NT2/D1 (cell line): ENCODE measurements around the gene FEZF1.

Experiments
- DNase-seq: peaks from one replicate; pipeline ENCODE4 v3.0.0-alpha.2; 2011; ENCODE audit warnings: low read depth, low spot score
- H3K27me3 ChIP-seq: 2 replicates; pipeline ENCODE4 v1.6.0; 2011; ENCODE audit warnings: mild to moderate bottlenecking; ENCODE audit not compliant: insufficient read length, insufficient read depth
- H3K36me3 ChIP-seq: 2 replicates; pipeline ENCODE4 v1.6.1; 2011; ENCODE audit warnings: mild to moderate bottlenecking, low read length, mixed read lengths; ENCODE audit not compliant: insufficient read depth, insufficient read length
- H3K4me1 ChIP-seq: 2 replicates; pipeline ENCODE4 v1.5.1; 2011; ENCODE audit not compliant: insufficient read depth, insufficient read length
- H3K4me3 ChIP-seq: 2 replicates; pipeline ENCODE4 v1.5.1; 2011; ENCODE audit warnings: low read depth; ENCODE audit not compliant: insufficient read length
- H3K9ac ChIP-seq: 2 replicates; pipeline ENCODE4 v1.6.0; 2011; ENCODE audit warnings: low read depth; ENCODE audit not compliant: insufficient read length
- H3K9me3 ChIP-seq: 2 replicates; pipeline ENCODE4 v1.5.1; 2011; ENCODE audit warnings: mild to moderate bottlenecking, low read length; ENCODE audit not compliant: insufficient read depth
- SUZ12 ChIP-seq: IDR thresholded peaks from 2 replicates; pipeline ENCODE4 v1.6.1; 2011; ENCODE audit not compliant: insufficient read length, insufficient read depth; ENCODE audit errors: extremely low read depth
- YY1 ChIP-seq: IDR thresholded peaks from 2 replicates; pipeline ENCODE4 v1.6.1; 2011; ENCODE audit not compliant: insufficient read length, insufficient read depth
- ZNF274 ChIP-seq: IDR thresholded peaks from 2 replicates; pipeline ENCODE4 v1.6.1; 2011; ENCODE audit warnings: mild to moderate bottlenecking, low read depth, low read length

FEZF1 gene

DNA sequence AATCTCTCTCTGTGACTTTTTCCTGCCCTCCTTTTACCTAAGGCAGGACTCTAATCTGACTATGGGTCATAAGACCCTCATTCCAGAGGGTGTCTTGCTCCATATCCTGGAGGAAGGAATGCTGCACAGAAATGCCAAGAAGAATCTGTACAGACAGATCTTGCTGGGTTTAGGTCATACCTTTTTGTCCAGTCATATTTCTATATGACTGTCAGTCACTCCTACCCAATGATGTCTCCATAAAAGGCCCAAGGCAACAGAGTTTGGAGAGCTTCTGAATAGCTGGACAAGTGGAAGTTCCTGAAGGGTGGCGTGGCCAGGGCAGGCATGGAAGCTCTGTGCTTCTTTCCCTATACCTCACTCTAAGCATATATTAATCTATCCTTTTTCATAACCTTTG is 47.5 kb downstream of the FEZF1 start:
- TF ChIP-seq SUZ12 (no peak), YY1 (no peak), ZNF274 (no peak)
- H3K27me3 ChIP-seq: no peaks in the 10 kb centered on the region
- H3K9ac ChIP-seq: no peak overlapping the region
- H3K9me3 ChIP-seq: no peaks in the 10 kb centered on the region
- no peaks in the 10 kb centered on the region for H3K36me3 ChIP-seq
- DNase-seq: no peak
- no peaks in the 10 kb centered on the region for H3K4me1 ChIP-seq
- H3K4me3 ChIP-seq: no peak overlapping the region

DNA sequence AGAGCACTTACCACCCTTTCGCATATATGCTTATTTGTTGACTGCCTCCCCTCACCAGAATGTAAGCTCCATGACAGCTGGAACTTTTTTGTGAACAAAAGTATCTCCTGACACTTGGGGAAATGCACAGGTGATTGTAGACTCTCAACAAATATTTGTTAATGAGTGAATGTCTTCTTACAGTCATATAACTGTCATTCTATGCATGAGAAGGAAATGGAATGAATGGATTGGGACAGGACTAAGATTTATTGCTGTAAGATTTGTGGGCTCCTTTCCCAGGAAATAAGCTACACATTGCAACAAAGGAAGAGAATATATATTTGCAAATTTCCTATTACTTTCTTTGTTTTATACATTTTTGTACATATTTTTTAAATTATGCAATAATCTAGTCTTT is 48.5 kb downstream of the FEZF1 start:
- no peak overlapping the region for H3K4me3 ChIP-seq
- H3K4me1 ChIP-seq: no peaks in the 10 kb centered on the region
- TF ChIP-seq YY1 (no peak), SUZ12 (no peak), ZNF274 (no peak)
- H3K27me3 ChIP-seq: no peaks in the 10 kb centered on the region
- H3K9ac ChIP-seq: no peak overlapping the region
- no peaks in the 10 kb centered on the region for H3K36me3 ChIP-seq
- no peaks in the 10 kb centered on the region for H3K9me3 ChIP-seq
- DNase-seq: no peak

DNA sequence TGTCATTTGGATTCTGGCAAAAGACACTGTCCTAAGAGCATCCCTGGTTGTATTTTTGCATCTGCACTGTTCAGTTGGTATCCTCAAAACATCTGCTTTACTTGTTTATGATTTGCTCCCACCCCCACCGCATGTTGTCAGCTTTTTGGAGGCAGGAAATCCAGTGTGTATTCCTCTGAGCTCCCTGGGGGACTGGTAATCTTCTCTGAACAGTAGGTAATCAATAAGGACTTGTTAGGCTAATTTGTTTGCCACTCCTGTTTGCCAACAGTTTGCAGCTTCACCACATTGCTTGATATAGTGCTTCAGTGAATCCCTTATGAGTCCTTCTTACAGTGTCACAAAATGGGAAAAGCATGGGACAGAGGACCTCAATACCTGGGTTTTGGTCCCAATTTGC is 49.1 kb downstream of the FEZF1 start:
- H3K36me3 ChIP-seq: no peaks in the 10 kb centered on the region
- no peaks in the 10 kb centered on the region for H3K9me3 ChIP-seq
- TF ChIP-seq YY1: no peak
- no peak for TF ChIP-seq ZNF274
- no peak for TF ChIP-seq SUZ12
- H3K9ac ChIP-seq: no peak overlapping the region
- H3K27me3 ChIP-seq: no peaks in the 10 kb centered on the region
- H3K4me3 ChIP-seq: no peak overlapping the region
- no peaks in the 10 kb centered on the region for H3K4me1 ChIP-seq
- DNase-seq: peak; percentile 9
